Activated CD8-positive, alpha-beta memory T cell treated with anti-CD3 and anti-CD28 coated beads for 24 hours (primary cell): ENCODE data around the gene CEBPA.

Experiments
- DNase-seq: peaks from one replicate; pipeline ENCODE4 v3.0.0-alpha.2; 2020

The CEBPA gene

GRCh38 chr19:33270769-33271168, 31.6 kb downstream of the CEBPA start:
- no peak for DNase-seq

- DNase-seq: no peak
Measured at GRCh38 chr19:33269016-33269415, 33.3 kb downstream of the CEBPA start.

- DNase-seq: no peak
Measured at GRCh38 chr19:33268162-33268991, 34.0 kb downstream of the CEBPA start.

GRCh38 chr19:33267706-33268105, 34.6 kb downstream of the CEBPA start:
- no peak for DNase-seq

- DNase-seq: no peak
Measured at GRCh38 chr19:33266974-33267484, 35.3 kb downstream of the CEBPA start.

- DNase-seq: no peak
Measured at GRCh38 chr19:33264881-33265445, 37.4 kb downstream of the CEBPA start.

GRCh38 chr19:33263325-33264023, 38.9 kb downstream of the CEBPA start:
- DNase-seq: no peak

- DNase-seq: no peak
Measured at GRCh38 chr19:33261511-33262189, 40.7 kb downstream of the CEBPA start.

GRCh38 chr19:33260628-33261418, 41.5 kb downstream of the CEBPA start:
- no peak for DNase-seq

- DNase-seq: no peak
Measured at GRCh38 chr19:33259539-33259938, 42.8 kb downstream of the CEBPA start.

GRCh38 chr19:33257828-33258227, 44.5 kb downstream of the CEBPA start:
- no peak for DNase-seq

- DNase-seq: no peak
Measured at GRCh38 chr19:33256261-33256660, 46.1 kb downstream of the CEBPA start.

GRCh38 chr19:33255781-33256180, 46.6 kb downstream of the CEBPA start:
- DNase-seq: no peak

GRCh38 chr19:33254245-33254824, 48.0 kb downstream of the CEBPA start:
- DNase-seq: no peak

- DNase-seq: no peak
Measured at GRCh38 chr19:33252971-33253370, 49.4 kb downstream of the CEBPA start.

- no peak for DNase-seq
Measured at GRCh38 chr19:33252418-33252962, 49.8 kb downstream of the CEBPA start.

GRCh38 chr19:33251526-33252090, 50.7 kb downstream of the CEBPA start:
- DNase-seq: no peak

- DNase-seq: no peak
Measured at GRCh38 chr19:33251076-33251475, 51.3 kb downstream of the CEBPA start.

GRCh38 chr19:33250500-33250899, 51.8 kb downstream of the CEBPA start:
- no peak for DNase-seq
